GM12878 (cell line): ENCODE data around the gene TGFB1I1.

Source experiments
- POU2F2 ChIP-seq: IDR thresholded peaks from 3 replicates; pipeline ENCODE4 v1.6.1; 2011; ENCODE audit warnings: low read depth, mild to moderate bottlenecking, low read length, borderline replicate concordance
- TAF1 ChIP-seq: IDR thresholded peaks from 2 replicates; pipeline ENCODE4 v1.6.1; 2011; ENCODE audit warnings: mild to moderate bottlenecking, low read depth, low read length, borderline replicate concordance

GRCh38 chr16:31428279-31428597 is 43.7 kb upstream of the TGFB1I1 start, which contains the start of gene COX6A2:
- no peak for TF ChIP-seq TAF1
- no peak for TF ChIP-seq POU2F2
